ENCODE data around the gene MLIP. TPM values are rescaled to one million over a fixed set of nuclear protein-coding genes. Genes with fewer than 3 reads are reported as not detected.

MLIP gene
- total RNA-seq, 1 experiment from 2014 or later: not detected

DNA sequence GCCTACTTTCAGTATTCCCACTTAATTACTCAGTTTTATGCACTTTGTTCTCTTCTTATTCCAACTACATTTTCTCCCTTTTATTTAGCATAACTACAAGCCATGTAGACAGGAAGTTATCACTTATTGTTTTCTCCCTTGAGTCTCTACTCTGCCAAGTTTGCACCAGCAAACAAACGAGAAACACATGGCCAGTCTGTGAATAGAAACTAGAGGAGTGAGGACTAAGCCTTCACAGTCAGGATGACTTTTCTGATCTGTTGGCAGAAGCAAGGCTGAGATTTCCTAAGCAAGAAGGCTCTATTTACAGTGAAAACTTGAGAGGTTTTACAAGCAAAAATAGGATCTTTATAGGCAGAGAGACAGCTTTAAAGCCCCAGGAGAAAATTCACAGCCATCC, 127.2 kb downstream of the MLIP start:
- in situ Hi-C loops (cut with HindIII; ENCODE audit: low pct_unique_long_range_greater_than_20kb, low sequenced_read_pairs) (no loop called here), intact Hi-C loops (cut with micrococcal nuclease; ENCODE audit: unreplicated experiment) (no loop called here)
- ATAC-seq: no peak
- POLR2A ChIA-PET: no interaction called here
- Histone ChIP-seq H3K9me3 (ENCODE audit: control insufficient read depth, insufficient read depth, low read depth, low read length) (no peaks in the 10 kb centered on the region), H3K27me3 (ENCODE audit: control insufficient read depth, insufficient read depth, low read length) (no peaks in the 10 kb centered on the region), H3K4me3 (ENCODE audit: low read depth in 2 of 2, low read length in 2 of 2) (no peak overlapping the region), H3K4me1 (ENCODE audit: control insufficient read depth, insufficient read depth, low read length) (no peaks in the 10 kb centered on the region), H3K27ac (ENCODE audit: low read length) (no peak overlapping the region), H3K36me3 (ENCODE audit: control insufficient read depth, insufficient read depth, low read length) (no peaks in the 10 kb centered on the region)
- no peak for DNase-seq (ENCODE audit: low read depth, low spot score)
- no TSS peak for BruUV-seq (replicated peaks)
- CTCF ChIA-PET: no interaction called here
- no peak for TF ChIP-seq REST (IDR thresholded peaks at IDR 0.05; ENCODE audit: insufficient read depth in 1 of 2, low read depth in 2 of 2, low read length in 1 of 2)
- TF ChIP-seq, protein P1, sequence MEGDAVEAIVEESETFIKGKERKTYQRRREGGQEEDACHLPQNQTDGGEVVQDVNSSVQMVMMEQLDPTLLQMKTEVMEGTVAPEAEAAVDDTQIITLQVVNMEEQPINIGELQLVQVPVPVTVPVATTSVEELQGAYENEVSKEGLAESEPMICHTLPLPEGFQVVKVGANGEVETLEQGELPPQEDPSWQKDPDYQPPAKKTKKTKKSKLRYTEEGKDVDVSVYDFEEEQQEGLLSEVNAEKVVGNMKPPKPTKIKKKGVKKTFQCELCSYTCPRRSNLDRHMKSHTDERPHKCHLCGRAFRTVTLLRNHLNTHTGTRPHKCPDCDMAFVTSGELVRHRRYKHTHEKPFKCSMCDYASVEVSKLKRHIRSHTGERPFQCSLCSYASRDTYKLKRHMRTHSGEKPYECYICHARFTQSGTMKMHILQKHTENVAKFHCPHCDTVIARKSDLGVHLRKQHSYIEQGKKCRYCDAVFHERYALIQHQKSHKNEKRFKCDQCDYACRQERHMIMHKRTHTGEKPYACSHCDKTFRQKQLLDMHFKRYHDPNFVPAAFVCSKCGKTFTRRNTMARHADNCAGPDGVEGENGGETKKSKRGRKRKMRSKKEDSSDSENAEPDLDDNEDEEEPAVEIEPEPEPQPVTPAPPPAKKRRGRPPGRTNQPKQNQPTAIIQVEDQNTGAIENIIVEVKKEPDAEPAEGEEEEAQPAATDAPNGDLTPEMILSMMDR (IDR thresholded peaks at IDR 0.05): no peak
- TF ChIP-seq SIN3A (IDR thresholded peaks at IDR 0.05; ENCODE audit: borderline replicate concordance, insufficient read depth, low read depth, low read length): no peak
- TF ChIP-seq TCF7L2 (IDR thresholded peaks at IDR 0.05; ENCODE audit: low read depth, low read length): no peak
- TF ChIP-seq POLR2AphosphoS5 (IDR thresholded peaks at IDR 0.05; ENCODE audit: low read depth, low read length): no peak

DNA sequence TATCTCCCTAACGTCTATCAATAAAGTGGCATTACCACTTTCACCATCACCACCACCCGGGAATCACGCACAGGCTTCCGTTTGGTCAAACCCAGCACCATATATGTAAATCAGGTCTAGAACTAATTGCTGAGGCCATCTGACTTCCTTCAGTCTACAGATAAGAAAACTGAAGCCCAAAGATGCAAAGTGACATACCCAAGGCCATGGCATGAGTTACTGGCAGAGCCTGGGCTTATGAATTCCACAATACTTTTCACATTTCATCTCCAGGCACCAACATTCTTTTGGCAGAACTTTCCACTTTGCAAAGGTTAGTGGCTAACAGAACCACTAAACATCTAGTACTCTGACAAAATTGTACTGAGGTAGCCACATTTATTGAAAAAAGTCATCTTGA, 132.5 kb downstream of the MLIP start:
- Histone ChIP-seq H3K27ac (ENCODE audit: low read length) (no peak overlapping the region), H3K9me3 (ENCODE audit: control insufficient read depth, insufficient read depth, low read depth, low read length) (no peaks in the 10 kb centered on the region), H3K4me1 (ENCODE audit: control insufficient read depth, insufficient read depth, low read length) (no peaks in the 10 kb centered on the region), H3K27me3 (ENCODE audit: control insufficient read depth, insufficient read depth, low read length) (no peaks in the 10 kb centered on the region), H3K4me3 (ENCODE audit: low read depth in 2 of 2, low read length in 2 of 2) (no peak overlapping the region), H3K36me3 (ENCODE audit: control insufficient read depth, insufficient read depth, low read length) (no peaks in the 10 kb centered on the region)
- ATAC-seq (no peak), DNase-seq (ENCODE audit: low read depth, low spot score) (no peak)
- BruUV-seq (replicated peaks): no TSS peak
- intact Hi-C loops (cut with micrococcal nuclease; ENCODE audit: unreplicated experiment) (no loop called here), in situ Hi-C loops (cut with HindIII; ENCODE audit: low pct_unique_long_range_greater_than_20kb, low sequenced_read_pairs) (no loop called here)
- no peak for TF ChIP-seq TCF7L2 (IDR thresholded peaks at IDR 0.05; ENCODE audit: low read depth, low read length)
- TF ChIP-seq POLR2AphosphoS5 (IDR thresholded peaks at IDR 0.05; ENCODE audit: low read depth, low read length): no peak
- no peak for TF ChIP-seq SIN3A (IDR thresholded peaks at IDR 0.05; ENCODE audit: borderline replicate concordance, insufficient read depth, low read depth, low read length)
- TF ChIP-seq, protein P1 (IDR thresholded peaks at IDR 0.05): no peak
- TF ChIP-seq REST (IDR thresholded peaks at IDR 0.05; ENCODE audit: insufficient read depth in 1 of 2, low read depth in 2 of 2, low read length in 1 of 2): no peak
- ChIA-PET POLR2A (no interaction called here), CTCF (no interaction called here)
